Suprapubic skin (tissue), 4 donors: ENCODE data around the gene AURKA.

ENCODE experiments used
- CTCF ChIP-seq, 2 donors: fragments of 200-600 bp in 1 of 2; fragments of 450-650 bp in 1 of 2; sonication (generic) in 1 of 2; IDR thresholded peaks; one replicate each; pipeline ENCODE4 v1.5.1; 2016 to 2019; ENCODE audit warnings: antibody characterized with exemption in 2 of 2, mild to moderate bottlenecking in 1 of 2, moderate library complexity in 1 of 2
- EP300 ChIP-seq: sonication (generic); formaldehyde crosslinking; IDR thresholded peaks from one replicate; pipeline ENCODE4 v1.6.1; 2017; ENCODE audit warnings: antibody characterized with exemption
- POLR2A ChIP-seq, 2 donors: fragments of 450-650 bp; IDR thresholded peaks; one replicate each; pipeline ENCODE4 v1.6.1; 2017; ENCODE audit warnings: antibody characterized with exemption in 2 of 2, mild to moderate bottlenecking in 2 of 2, moderate library complexity in 2 of 2
- POLR2AphosphoS5 ChIP-seq, 3 donors: sonication (generic); formaldehyde crosslinking; IDR thresholded peaks; one replicate each; pipeline ENCODE4 v1.6.1; 2017; ENCODE audit warnings: antibody characterized with exemption in 3 of 3

DNA sequence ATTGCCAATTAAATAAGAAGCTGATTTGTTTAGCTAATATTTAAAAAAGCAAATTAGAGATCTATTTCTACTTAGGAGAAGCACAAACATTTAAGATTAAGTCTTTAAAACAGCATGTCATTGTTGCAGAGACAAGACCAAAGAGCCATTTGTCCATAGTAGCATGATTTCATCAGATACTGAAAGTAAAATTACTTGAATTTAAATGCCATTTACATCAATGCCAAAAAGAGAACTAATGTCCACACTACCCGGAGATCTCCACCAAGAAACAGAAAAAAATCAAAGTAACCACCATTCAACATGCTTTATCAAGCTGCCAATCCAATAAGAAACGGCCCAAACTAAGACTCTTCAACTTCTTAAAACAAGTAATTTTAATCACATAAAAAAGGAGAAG is 15.7 kb downstream of the AURKA start:
- TF ChIP-seq CTCF (IDR thresholded peaks at IDR 0.05) (no peak), POLR2A (IDR thresholded peaks at IDR 0.05) (no peak), POLR2AphosphoS5 (IDR thresholded peaks at IDR 0.05) (no peak), EP300 (no peak)
